K562 (cell line): ENCODE data around the gene CREB3L1. TPM values are rescaled to one million over a fixed set of nuclear protein-coding genes. Genes with fewer than 3 reads are reported as not detected.

Experiments used
- ATF3 ChIP-seq, 2 experiments: fragments of 450-650 bp in 1 of 2; sonication (generic) in 1 of 2; formaldehyde crosslinking in 1 of 2; IDR thresholded peaks in 1 of 2; conservative IDR thresholded peaks in 1 of 2; 2 replicates each; pipeline versions ENCODE4 v1.6.1 to v1.8.1; 2016 to 2023; ENCODE audit warnings: mild to moderate bottlenecking in 2 of 2, moderate library complexity in 2 of 2, inconsistent platforms in 1 of 2, missing genetic modification reagents in 1 of 2
- CCAR2 ChIP-seq: fragments of 200-400 bp; formaldehyde crosslinking; IDR thresholded peaks from 2 replicates; pipeline ENCODE4 v1.6.1; 2017; ENCODE audit warnings: mild to moderate bottlenecking, low read depth, low read length
- HEY1 ChIP-seq: fragments of 250-450 bp; sonication (Bioruptor Pico); IDR thresholded peaks from 2 replicates; pipeline ENCODE4 v1.5.0; 2020; ENCODE audit warnings: mild to moderate bottlenecking, moderate library complexity, borderline replicate concordance
- HIVEP1 ChIP-seq: fragments of 250-450 bp; sonication (Bioruptor Pico); IDR thresholded peaks from 2 replicates; pipeline ENCODE4 v1.4.0; 2020; ENCODE audit warnings: mild to moderate bottlenecking
- LARP7 ChIP-seq: fragments of 450-650 bp; IDR thresholded peaks from 2 replicates; pipeline ENCODE4 v1.6.1; 2016
- MEIS2 ChIP-seq: fragments of 450-650 bp; IDR thresholded peaks from 2 replicates; pipeline ENCODE4 v1.6.1; 2014; ENCODE audit warnings: mild to moderate bottlenecking; ENCODE audit not compliant: partially characterized antibody
- NR1H2 ChIP-seq: sonication (generic); formaldehyde crosslinking; IDR thresholded peaks from 2 replicates; pipeline ENCODE4 v1.4.0; 2020; ENCODE audit warnings: mild to moderate bottlenecking, missing genetic modification reagents
- NR2C1 ChIP-seq, 2 experiments: fragments of 450-650 bp; IDR thresholded peaks; 2 replicates each; pipeline ENCODE4 v1.6.1; 2017; ENCODE audit warnings: mild to moderate bottlenecking in 2 of 2, antibody characterized with exemption in 1 of 2, inconsistent platforms in 1 of 2, missing compliant biosample characterization in 1 of 2, missing genetic modification characterization in 1 of 2
- PATZ1 ChIP-seq: fragments of 250-450 bp; sonication (Bioruptor Pico); IDR thresholded peaks from 2 replicates; pipeline ENCODE4 v1.5.0; 2020; ENCODE audit warnings: mild to moderate bottlenecking, borderline replicate concordance
- RBM17 ChIP-seq: fragments of 200-400 bp; formaldehyde crosslinking; IDR thresholded peaks from 2 replicates; pipeline ENCODE4 v1.6.1; 2017; ENCODE audit warnings: low read depth, mild to moderate bottlenecking, low read length, borderline replicate concordance
- SP2 ChIP-seq: IDR thresholded peaks from 2 replicates; pipeline ENCODE4 v1.6.1; 2011; ENCODE audit warnings: mild to moderate bottlenecking, low read depth, low read length, moderate library complexity; ENCODE audit not compliant: poor library complexity, severe bottlenecking; ENCODE audit errors: extremely low read depth
- TOE1 ChIP-seq, 2 experiments: fragments of 450-650 bp in 1 of 2; sonication (generic) in 1 of 2; formaldehyde crosslinking in 1 of 2; IDR thresholded peaks; 2 replicates each; pipeline versions ENCODE4 v1.7.1 to v1.8.0; 2016 to 2022; ENCODE audit warnings: borderline replicate concordance in 2 of 2, mild to moderate bottlenecking in 2 of 2, antibody characterized with exemption in 1 of 2, inconsistent platforms in 1 of 2, low read depth in 1 of 2, missing genetic modification reagents in 1 of 2, moderate library complexity in 1 of 2
- ZMIZ1 ChIP-seq, 2 experiments: fragments of 150-350 bp in 1 of 2; IDR thresholded peaks; 2 replicates each; pipeline ENCODE4 v1.6.1; 2012 to 2016; ENCODE audit warnings: low read depth in 2 of 2, low read length in 2 of 2, mild to moderate bottlenecking in 1 of 2, moderate library complexity in 1 of 2
- ZNF174 ChIP-seq: fragments of 250-450 bp; sonication (Bioruptor Pico); IDR thresholded peaks from 2 replicates; pipeline ENCODE4 v1.4.0; 2020; ENCODE audit warnings: mild to moderate bottlenecking
- polyA plus RNA-seq, 8 experiments: library from polyadenylated mRNA; depleted of rRNA in 4 of 8; stranded (reverse) in 5 of 8; unstranded in 3 of 8; fragments of >200 nt; fragmentation: Nextera tagmentation in 2 of 8; fragmentation: Illumina TruSeq in 1 of 8; extraction: Ambion mirVana in 2 of 8; extraction: Trizol in 1 of 8; gene quantifications; 2 replicates each; pipeline versions ENCODE4 v1.2.1 to v1.2.3, GENCODE V29; 2011 to 2014; ENCODE audit warnings: inconsistent platforms in 1 of 8, missing spikeins in 1 of 8
- total RNA-seq, 7 experiments: library from RNA; depleted of rRNA in 6 of 7; stranded (reverse); fragments of >200 nt in 6 of 7; fragmentation: Illumina TruSeq in 2 of 7; extraction: Trizol in 2 of 7; gene quantifications; 2 replicates each; pipeline versions ENCODE4 v1.2.1 to v1.2.3, GENCODE V29; 2011 to 2021; ENCODE audit warnings: low replicate concordance in 1 of 7

The CREB3L1 gene
- total and polyA plus RNA-seq, 9 of the 15 experiments (the other 6 are each of a cell fraction or from before 2014, with no cell fraction given): 1.2 to 27.6 (median 3.7) TPM

- TF ChIP-seq ATF3 (IDR thresholded peaks at IDR 0.05): peak; percentile 99
- peak; percentile 93; the same call in 1 of the 2 replicates for TF ChIP-seq ATF3 (CRISPR knock-in tag; conservative IDR thresholded peaks at IDR 0.05)
- peak in 1 of 2 experiments; percentile 37; a peak in 2 of 4 replicates for TF ChIP-seq ZMIZ1 (IDR thresholded peaks at IDR 0.05; ENCODE audit: low read depth in 2 of 2, low read length in 2 of 2)
- TF ChIP-seq SP2: no peak
- no peak for TF ChIP-seq NR1H2 (CRISPR knock-in tag)
- peak; percentile 63; the same call in 1 of the 2 replicates for TF ChIP-seq HIVEP1 (CRISPR knock-in tag)
- TF ChIP-seq ZNF174 (CRISPR knock-in tag): no peak
- no peak for TF ChIP-seq HEY1 (CRISPR knock-in tag)
- TF ChIP-seq LARP7: no peak
- TF ChIP-seq PATZ1 (CRISPR knock-in tag): no peak
- peak; percentile 96 for TF ChIP-seq MEIS2
- no peak for TF ChIP-seq NR2C1 (IDR thresholded peaks at IDR 0.05)
- 0 out of 2 replicates have a peak, but pooled peaks have one; percentile 35 for TF ChIP-seq NR2C1 (tag; IDR thresholded peaks at IDR 0.05)
- TF ChIP-seq TOE1 (IDR thresholded peaks at IDR 0.05; ENCODE audit: borderline replicate concordance): no peak
- no peak for TF ChIP-seq TOE1 (CRISPR knock-in tag; IDR thresholded peaks at IDR 0.05; ENCODE audit: borderline replicate concordance, low read depth)
- no peak for TF ChIP-seq RBM17
- no peak for TF ChIP-seq CCAR2
Measured at GRCh38 chr11:46242952-46243795, 34.3 kb upstream of the CREB3L1 start (continued).
